Measurements from ENCODE around the gene KIF26B.
A peak's percentile ranks its signal among the peaks of the same experiment; 100 is the strongest.
"Not testable (repeated sequence)": the region's sequence is repeated elsewhere in the genome, so short reads cannot be mapped to it uniquely, and the experiment has no call there.

Gene KIF26B

DNA sequence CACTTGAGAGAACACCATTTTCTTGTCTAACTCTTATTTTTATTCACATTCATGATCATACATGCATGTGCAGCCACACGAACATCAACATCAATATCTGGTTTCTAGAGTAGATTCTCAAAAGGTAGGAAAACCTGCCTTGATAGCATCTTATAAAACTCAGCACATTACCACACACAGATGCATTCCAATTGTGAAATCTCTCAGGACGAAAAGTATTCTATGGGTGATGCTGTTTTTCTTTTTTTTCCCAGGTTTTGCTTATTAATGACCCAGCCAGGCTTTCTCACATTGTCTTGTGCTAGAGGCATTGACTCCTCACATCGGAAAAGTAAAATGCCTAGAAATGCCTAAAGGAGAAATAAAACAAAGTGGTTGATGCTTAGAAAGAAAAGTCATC lies 562.8 kb downstream of the KIF26B start:
- no peak for DNase-seq

- DNase-seq = no peak
Measured at GRCh38 chr1:245718123-245718522, 563.3 kb downstream of the KIF26B start.

GRCh38 chr1:245718951-245719350 lies 564.2 kb downstream of the KIF26B start:
- DNase-seq = no peak

DNA sequence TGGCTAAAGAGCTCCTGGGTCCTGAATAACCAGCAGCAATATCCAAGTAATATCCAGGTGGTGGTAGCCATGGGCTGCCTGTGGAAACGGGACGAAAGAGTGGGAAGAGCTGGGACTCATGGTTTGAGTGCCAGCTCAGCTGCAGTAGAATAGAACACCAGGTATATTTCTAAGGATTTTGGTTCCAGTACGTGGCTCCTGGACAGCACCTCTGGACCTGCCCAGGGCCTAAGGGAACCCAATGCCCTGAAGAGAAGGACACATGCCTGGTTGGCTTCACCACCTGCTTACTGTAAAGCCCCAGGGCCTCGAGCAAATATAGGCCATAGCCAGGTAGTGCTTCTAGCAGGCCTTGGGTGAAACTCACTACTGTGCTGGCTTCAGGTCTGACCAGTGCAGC lies 566.7 kb downstream of the KIF26B start:
- DNase-seq = no peak

- not testable (repeated sequence) for DNase-seq
Measured at GRCh38 chr1:245728035-245728434, 573.2 kb downstream of the KIF26B start.

- DNase-seq = no peak
Measured at GRCh38 chr1:245730801-245731200, 576.0 kb downstream of the KIF26B start.

DNA sequence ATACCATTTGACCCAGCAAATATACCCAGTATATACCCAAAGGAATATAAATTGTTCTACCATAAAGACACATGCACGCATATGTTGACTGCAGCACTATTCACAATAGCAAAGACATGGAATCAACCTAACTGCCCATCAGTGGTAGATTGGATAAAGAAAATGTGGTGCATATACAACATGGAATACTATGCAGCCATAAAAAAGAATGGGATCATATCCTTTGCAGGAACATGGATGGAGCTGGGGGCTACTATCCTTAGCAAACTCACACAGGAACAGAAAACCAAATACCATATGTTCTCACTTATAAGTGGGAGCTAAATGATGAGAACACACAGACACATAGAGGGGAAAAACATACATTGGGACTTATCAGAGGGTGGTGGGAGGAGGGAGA lies 585.6 kb downstream of the KIF26B start:
- DNase-seq = not testable (repeated sequence)

- peak; percentile 78 for DNase-seq
Measured at GRCh38 chr1:245742896-245743295, 588.1 kb downstream of the KIF26B start.

GRCh38 chr1:245748240-245748639 lies 593.5 kb downstream of the KIF26B start:
- DNase-seq = peak; percentile 63

DNA sequence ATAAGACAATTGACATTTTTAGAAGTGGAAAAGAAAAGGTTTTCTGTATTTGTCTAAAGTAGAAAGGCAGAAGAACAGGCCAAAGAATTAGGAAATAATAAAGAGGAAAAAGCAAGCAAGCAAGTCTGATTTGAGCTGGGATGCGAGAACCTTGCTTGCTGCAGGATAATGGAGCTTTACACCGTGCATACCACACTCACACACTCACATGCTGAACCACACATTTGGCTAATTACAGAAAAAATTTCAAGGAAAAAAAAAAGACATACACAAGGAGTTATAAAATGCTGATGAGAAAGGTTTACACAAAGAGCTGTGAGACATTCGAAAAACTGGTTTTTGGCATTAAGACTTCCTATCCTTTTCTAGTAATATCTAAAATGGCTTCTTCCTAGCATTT lies 593.9 kb downstream of the KIF26B start:
- no peak for DNase-seq

- no peak for DNase-seq
Measured at GRCh38 chr1:245749053-245749452, 594.3 kb downstream of the KIF26B start.

- DNase-seq = no peak
Measured at GRCh38 chr1:245750261-245750660, 595.5 kb downstream of the KIF26B start.

- DNase-seq = no peak
Measured at GRCh38 chr1:245751116-245751515, 596.3 kb downstream of the KIF26B start.

- DNase-seq = peak; percentile 81
Measured at GRCh38 chr1:245751726-245752470, 597.1 kb downstream of the KIF26B start.

DNA sequence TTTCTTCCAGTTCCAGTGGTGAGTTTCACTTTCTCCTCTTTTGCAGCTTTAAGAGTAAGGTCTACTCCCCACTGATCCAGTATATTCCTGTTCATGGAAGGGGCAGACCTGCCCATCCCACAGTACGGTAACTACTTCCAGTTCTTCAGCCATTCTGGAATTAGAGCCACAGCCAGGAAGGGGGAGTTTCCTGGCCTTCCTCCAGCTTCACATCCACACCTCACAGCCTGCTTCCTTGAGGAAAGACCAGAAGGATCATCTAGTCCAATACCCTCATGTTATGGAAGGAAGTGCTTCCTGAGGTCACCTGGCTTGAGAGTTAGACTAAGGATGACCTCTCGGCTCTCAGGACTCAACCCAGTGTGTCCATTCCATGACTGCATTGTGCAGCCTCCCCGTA lies 597.8 kb downstream of the KIF26B start:
- DNase-seq = no peak

DNA sequence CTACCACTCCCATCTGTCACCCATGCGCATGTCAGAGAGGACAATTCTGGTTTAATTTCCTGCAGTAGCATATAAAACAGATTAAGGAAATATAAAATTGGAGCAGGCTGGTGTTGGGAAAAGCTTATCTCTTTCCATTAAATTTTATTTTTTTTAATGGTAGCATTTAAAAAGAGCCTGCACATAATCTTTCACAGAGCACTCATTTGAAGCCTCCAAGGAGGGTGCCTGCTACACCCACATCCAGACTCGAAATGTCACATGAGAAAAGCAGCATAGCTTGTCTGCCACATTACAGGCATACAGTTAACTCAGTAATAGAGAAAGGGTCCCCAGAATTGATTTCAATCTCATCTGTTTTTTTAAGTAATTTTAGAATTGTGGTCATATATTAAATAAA lies 599.0 kb downstream of the KIF26B start:
- DNase-seq = no peak

GRCh38 chr1:245754463-245754961 lies 599.7 kb downstream of the KIF26B start:
- DNase-seq = peak; percentile 63
